GM12872 (cell line): ENCODE measurements around the gene SLC38A5.

Experiments used
- CTCF ChIP-seq: IDR thresholded peaks from 3 replicates; pipeline ENCODE4 v1.5.1; 2011; ENCODE audit warnings: low read depth, mild to moderate bottlenecking, low read length, moderate library complexity; ENCODE audit not compliant: insufficient read depth

Gene SLC38A5

GRCh38 chrX:48490661-48491060, 20.6 kb upstream of the SLC38A5 start:
- TF ChIP-seq CTCF, result no peak

GRCh38 chrX:48489892-48490291, 19.8 kb upstream of the SLC38A5 start:
- no peak for TF ChIP-seq CTCF

GRCh38 chrX:48489296-48489695, 19.2 kb upstream of the SLC38A5 start:
- no peak for TF ChIP-seq CTCF

- TF ChIP-seq CTCF, result no peak
Observed at GRCh38 chrX:48488034-48488433, 18.0 kb upstream of the SLC38A5 start.

GRCh38 chrX:48487362-48487798, 17.3 kb upstream of the SLC38A5 start:
- no peak for TF ChIP-seq CTCF

GRCh38 chrX:48482526-48482925, 12.5 kb upstream of the SLC38A5 start:
- TF ChIP-seq CTCF, result no peak

GRCh38 chrX:48480583-48480982, 10.5 kb upstream of the SLC38A5 start:
- TF ChIP-seq CTCF, result no peak

GRCh38 chrX:48480142-48480541, 10.1 kb upstream of the SLC38A5 start:
- TF ChIP-seq CTCF, result no peak
